ENCODE data around the gene ZHX3. TPM values are rescaled to one million over a fixed set of nuclear protein-coding genes. Genes with fewer than 3 reads are reported as not detected.

The ZHX3 gene
- total and polyA plus RNA-seq, 2 donors from 2014 or later = 24.7 to 153 TPM

- peaks cover 0 to 12% (median 6%) of the 10 kb centered on the region in 3 donors for H3K4me1 ChIP-seq (ENCODE audit: control insufficient read depth in 2 of 3, insufficient read depth in 2 of 3, low read depth in 1 of 3, low read length in 3 of 3)
- TF ChIP-seq CTCF (IDR thresholded peaks at IDR 0.05; ENCODE audit: borderline replicate concordance, extremely low read depth, insufficient read depth) = no peak
- H3K36me3 ChIP-seq (ENCODE audit: control insufficient read depth in 2 of 3, insufficient read depth in 3 of 3, low read length in 3 of 3) = no peaks in the 10 kb centered on the region
- intact Hi-C loops (cut with DNase I) = no loop called here
- no peak overlapping the region for H3K27ac ChIP-seq (ENCODE audit: low read depth in 2 of 2, low read length in 2 of 2)
- DNase-seq (no peak), FAIRE-seq (no peak)
- no peak overlapping the region for H3K9ac ChIP-seq (ENCODE audit: low read length in 3 of 3)
- H3K9me3 ChIP-seq (ENCODE audit: control insufficient read depth in 2 of 3, insufficient read depth in 1 of 3, low read length in 3 of 3) = no peaks in the 10 kb centered on the region
- H3K4me3 ChIP-seq (ENCODE audit: low read length in 3 of 3) = no peak overlapping the region
- H3K27me3 ChIP-seq (ENCODE audit: control insufficient read depth, insufficient read depth, low read length) = no peaks in the 10 kb centered on the region
Measured at GRCh38 chr20:41293269-41294037, 24.1 kb downstream of the ZHX3 start.

- Histone ChIP-seq H3K27ac (ENCODE audit: low read depth in 2 of 2, low read length in 2 of 2) (no peak overlapping the region), H3K4me3 (ENCODE audit: low read length in 3 of 3) (no peak overlapping the region), H3K9ac (ENCODE audit: low read length in 3 of 3) (no peak overlapping the region), H3K27me3 (ENCODE audit: control insufficient read depth, insufficient read depth, low read length) (no peaks in the 10 kb centered on the region), H3K4me1 (ENCODE audit: control insufficient read depth in 2 of 3, insufficient read depth in 2 of 3, low read depth in 1 of 3, low read length in 3 of 3) (peaks cover 0 to 12% (median 6%) of the 10 kb centered on the region in 3 donors), H3K36me3 (ENCODE audit: control insufficient read depth in 2 of 3, insufficient read depth in 3 of 3, low read length in 3 of 3) (no peaks in the 10 kb centered on the region), H3K9me3 (ENCODE audit: control insufficient read depth in 2 of 3, insufficient read depth in 1 of 3, low read length in 3 of 3) (peaks cover 0 to 6% (median 3%) of the 10 kb centered on the region in 3 donors)
- intact Hi-C loops (cut with DNase I) = no loop called here
- DNase-seq = no peak
- no peak for TF ChIP-seq CTCF (IDR thresholded peaks at IDR 0.05; ENCODE audit: borderline replicate concordance, extremely low read depth, insufficient read depth)
- no peak for FAIRE-seq
Measured at GRCh38 chr20:41290804-41291389, 26.6 kb downstream of the ZHX3 start.

- DNase-seq (no peak), FAIRE-seq (no peak)
- no peak for TF ChIP-seq CTCF (IDR thresholded peaks at IDR 0.05; ENCODE audit: borderline replicate concordance, extremely low read depth, insufficient read depth)
- H3K4me3 ChIP-seq (ENCODE audit: low read length in 3 of 3) = no peak overlapping the region
- H3K9ac ChIP-seq (ENCODE audit: low read length in 3 of 3) = no peak overlapping the region
- peaks cover 0 to 12% (median 6%) of the 10 kb centered on the region in 3 donors for H3K4me1 ChIP-seq (ENCODE audit: control insufficient read depth in 2 of 3, insufficient read depth in 2 of 3, low read depth in 1 of 3, low read length in 3 of 3)
- H3K9me3 ChIP-seq (ENCODE audit: control insufficient read depth in 2 of 3, insufficient read depth in 1 of 3, low read length in 3 of 3) = peaks cover 0 to 6% (median 3%) of the 10 kb centered on the region in 3 donors
- no peaks in the 10 kb centered on the region for H3K27me3 ChIP-seq (ENCODE audit: control insufficient read depth, insufficient read depth, low read length)
- intact Hi-C loops (cut with DNase I) = no loop called here
- no peaks in the 10 kb centered on the region for H3K36me3 ChIP-seq (ENCODE audit: control insufficient read depth in 2 of 3, insufficient read depth in 3 of 3, low read length in 3 of 3)
- H3K27ac ChIP-seq (ENCODE audit: low read depth in 2 of 2, low read length in 2 of 2) = no peak overlapping the region
Measured at GRCh38 chr20:41287327-41287726, 30.2 kb downstream of the ZHX3 start.

Data from kidney (tissue), 14 donors.